Fibroblast of skin of abdomen (primary cell): ENCODE data around the gene ZNF688.
"Not testable (repeated sequence)": the region's sequence is repeated elsewhere in the genome, so short reads cannot be mapped to it uniquely, and the experiment has no call there.

Source experiments
- DNase-seq: peaks from one replicate; pipeline ENCODE4 v3.0.0-alpha.2; 2013

Gene ZNF688

GRCh38 chr16:30556125-30556473 lies 15.4 kb downstream of the ZNF688 start:
- no peak for DNase-seq

DNA sequence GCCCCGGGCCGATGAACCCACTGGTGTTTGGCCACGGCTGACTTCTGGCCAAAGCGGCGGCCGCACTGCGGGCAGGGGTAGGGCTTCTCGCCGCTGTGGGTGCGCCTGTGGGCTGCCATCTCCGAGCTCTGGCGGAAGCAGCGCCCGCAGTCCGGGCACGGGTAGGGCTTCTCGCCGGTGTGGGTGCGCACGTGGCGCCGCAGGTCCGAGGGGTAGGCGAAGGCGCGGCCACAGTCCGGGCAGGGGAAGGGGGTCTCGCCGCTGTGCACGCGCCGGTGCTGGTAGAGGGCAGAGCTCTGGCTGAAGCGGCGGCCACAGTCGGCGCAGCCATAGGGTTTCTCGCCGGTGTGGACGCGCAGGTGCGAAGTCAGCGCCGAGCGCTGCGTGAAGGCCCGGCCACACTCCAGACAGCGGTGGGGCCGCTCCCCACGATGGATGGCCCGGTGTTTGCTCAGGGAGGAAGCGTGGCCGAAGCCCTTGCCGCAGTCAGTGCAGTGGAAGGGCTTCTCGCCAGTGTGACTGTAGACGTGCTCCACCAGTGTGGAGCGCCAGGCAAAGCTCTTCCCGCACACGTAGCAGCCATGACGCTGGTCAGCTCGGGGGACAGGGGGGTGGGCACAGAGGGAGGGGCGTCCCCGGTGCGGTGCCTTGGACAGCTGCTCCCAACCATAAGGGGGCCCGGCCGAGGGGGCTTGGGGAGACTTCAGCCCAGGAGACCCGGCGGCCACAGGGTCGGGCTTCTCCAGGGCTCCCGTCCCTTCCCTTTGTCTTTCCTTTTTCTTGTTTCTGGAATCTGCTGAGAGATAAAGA lies 16.0 kb downstream of the ZNF688 start:
- DNase-seq: no peak

DNA sequence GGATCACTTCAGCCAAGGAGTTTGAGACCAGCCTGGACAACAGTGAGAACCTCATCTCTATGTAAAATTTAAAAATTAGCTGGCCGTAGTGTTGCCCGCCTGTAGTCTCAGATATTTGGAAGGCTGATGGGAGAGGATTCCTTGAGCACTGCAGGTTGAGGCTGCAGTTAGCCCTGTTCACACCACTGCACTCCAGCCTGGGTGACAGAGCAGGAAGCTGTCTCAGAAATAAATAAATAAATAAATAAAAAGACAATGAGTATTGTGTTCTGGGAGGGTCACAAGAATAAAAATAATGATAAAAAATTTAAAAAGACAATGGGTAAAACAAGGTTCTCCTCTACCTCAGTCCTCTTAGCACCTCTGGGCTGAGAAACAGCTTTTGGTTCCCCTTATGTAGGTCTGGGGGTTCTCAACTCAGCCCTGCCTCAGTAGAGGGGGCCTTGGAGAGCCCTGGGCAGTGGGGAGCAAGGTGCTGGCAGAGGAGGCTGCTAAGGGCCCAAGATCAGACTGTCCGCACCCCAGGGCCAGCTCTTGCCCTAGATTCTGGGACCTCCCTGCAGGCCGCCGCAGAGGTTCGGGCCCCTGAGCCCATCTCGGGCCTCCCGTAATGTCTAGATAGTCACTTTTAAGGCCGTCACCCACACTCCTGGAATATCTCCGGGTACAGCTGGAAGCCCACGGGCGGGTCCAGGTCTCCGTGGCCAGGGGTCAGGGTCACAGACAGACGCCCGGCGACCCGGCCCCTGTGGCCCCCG lies 16.8 kb downstream of the ZNF688 start:
- no peak for DNase-seq

DNA sequence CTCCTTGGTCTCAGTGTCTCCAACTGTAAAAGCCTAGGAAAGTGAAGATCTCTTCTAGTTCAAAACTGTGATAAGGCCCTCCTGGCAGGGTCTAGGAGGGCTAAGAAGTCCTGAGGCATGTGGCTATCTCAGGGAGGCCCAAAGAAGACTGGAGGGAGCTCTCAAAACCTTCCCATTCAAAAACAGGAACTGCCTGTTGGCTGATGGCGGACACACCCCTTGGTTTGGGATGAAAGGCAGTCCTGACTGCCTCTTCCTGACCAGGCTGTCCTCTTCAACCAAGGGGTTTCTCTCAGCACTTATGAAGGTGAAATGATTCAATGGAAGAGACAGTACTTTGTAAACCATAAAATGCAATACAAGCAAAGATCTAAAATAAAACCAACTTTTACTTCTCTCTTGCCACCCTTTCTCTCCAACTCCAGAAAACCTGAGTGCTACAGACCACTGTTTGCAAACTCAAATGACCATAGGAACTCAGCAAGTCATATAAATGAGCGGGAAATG lies 18.1 kb downstream of the ZNF688 start:
- no peak for DNase-seq

- no peak for DNase-seq
Measured at GRCh38 chr16:30552956-30553355, 18.6 kb downstream of the ZNF688 start.

GRCh38 chr16:30551781-30552180 lies 19.7 kb downstream of the ZNF688 start:
- no peak for DNase-seq

- DNase-seq: no peak
Measured at GRCh38 chr16:30548416-30549253, 22.9 kb downstream of the ZNF688 start.

GRCh38 chr16:30546115-30546514 lies 25.4 kb downstream of the ZNF688 start:
- no peak for DNase-seq

GRCh38 chr16:30543067-30543466 lies 28.4 kb downstream of the ZNF688 start:
- no peak for DNase-seq

DNA sequence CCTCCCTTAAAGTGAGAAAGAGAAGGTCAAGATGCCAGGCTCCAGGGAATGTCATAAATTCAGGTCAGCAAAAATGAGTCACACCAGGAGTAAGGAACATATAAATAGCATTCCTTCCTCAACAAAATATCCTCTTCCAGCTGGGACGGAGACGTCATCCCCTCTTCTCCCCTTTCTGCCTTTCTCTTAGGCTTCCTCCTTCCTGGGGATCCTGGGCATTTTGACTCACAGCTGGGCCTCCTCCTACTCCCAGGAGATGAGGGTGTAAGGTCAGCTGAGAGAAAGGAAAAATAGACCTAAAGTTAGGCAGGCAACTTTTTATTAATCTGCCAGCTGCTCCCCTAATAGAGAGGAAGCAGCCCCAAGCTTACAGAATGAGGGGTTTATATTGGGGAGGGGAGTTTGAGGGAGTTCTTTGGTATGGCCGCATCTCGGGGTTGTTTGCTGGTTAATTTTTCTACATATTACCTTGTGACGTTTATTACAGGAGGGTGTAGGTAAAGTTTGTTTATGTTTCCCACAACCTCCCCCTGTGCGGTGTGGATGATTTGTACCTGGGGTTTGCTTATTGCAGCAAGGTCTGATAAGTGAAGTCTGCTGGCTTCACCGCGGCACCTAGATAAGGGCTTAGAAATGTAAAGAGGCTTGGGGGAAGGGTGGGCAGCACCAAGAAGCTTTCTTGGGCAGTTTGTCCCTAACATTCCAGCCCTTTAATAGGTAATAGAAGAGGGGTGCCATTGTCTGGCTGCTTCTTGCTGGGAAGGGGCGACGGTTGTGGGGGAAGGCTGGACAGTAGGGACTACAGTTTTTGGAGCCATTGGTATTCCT lies 29.8 kb downstream of the ZNF688 start:
- peak; percentile 57 for DNase-seq

DNA sequence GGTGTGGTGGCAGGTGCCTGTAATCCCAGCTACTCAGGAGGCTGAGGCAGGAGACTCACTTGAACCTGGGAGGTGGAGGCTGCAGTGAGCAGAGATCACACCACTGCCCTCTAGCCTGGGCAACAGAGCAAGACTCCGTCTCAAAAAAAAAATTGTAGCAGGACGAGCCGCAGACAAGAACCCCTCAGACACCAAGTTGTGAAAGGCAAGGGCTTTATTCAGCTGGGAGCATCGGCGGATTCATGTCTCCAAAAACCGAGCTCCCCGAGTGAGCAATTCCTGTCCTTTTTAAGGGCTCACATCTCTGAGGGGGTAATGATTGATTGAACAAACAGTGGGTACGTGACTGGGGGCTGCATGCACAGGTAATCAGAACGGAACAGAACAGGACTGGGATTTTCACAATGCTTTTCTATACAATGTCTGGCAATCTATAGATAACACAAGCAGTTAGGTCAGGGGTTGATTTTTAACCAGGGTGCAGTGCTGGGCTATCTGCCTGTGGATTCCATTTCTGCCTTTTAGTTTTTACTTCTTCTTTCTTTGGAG lies 30.5 kb downstream of the ZNF688 start:
- not testable (repeated sequence) for DNase-seq

GRCh38 chr16:30539986-30540526 lies 31.5 kb downstream of the ZNF688 start:
- not testable (repeated sequence) for DNase-seq

DNA sequence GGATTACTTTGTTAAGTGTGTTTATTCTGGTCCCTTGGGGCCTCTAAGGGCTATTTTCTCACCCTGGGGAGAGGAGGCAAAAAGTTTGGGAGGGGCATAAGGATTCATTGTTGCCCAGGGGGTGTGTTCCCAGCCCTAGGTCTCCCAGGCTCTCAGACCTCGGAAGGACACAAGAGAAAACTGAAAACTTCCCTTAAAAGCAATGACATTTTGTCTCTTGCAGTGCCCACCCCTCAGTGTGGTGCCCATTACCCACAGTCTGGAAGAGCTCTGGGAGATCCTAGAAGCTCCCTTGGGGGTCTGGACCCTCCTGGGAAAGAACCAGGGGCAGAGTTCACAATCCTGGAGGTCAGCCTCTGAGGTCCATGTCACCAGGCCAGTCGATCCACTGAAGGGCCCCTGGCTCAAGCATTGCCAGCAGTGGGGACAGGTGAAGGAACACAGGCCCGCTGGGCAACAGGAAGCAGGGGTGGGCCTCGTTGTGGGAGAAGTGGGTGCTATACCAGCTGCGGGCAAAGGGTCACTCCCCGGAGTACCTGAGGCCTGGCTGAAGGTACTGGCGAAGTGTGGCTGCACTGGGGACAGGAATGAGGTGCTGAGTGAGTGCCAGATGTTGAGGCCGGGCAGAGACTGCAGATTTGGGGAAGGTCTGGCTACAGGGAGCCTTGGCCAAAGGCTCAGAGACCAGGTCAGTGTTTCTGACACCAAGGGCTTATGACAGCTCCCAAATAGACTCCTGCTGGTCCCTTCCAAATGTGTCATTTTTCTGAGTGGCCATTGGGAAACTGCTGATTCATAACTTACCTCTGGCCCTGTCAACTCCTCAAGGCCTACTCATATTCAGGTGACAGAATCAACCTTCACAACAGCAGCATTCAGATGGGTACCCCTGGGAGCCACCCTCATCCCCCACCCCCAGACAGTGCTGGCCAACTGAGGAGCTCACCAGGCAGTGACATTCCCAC lies 32.2 kb downstream of the ZNF688 start:
- DNase-seq: no peak

- DNase-seq: not testable (repeated sequence)
Measured at GRCh38 chr16:30536391-30537024, 35.0 kb downstream of the ZNF688 start.

GRCh38 chr16:30535777-30536190 lies 35.7 kb downstream of the ZNF688 start:
- DNase-seq: peak; percentile 76

GRCh38 chr16:30535106-30535776 lies 36.3 kb downstream of the ZNF688 start:
- DNase-seq: peak; percentile 5

- DNase-seq: peak; percentile 83
Measured at GRCh38 chr16:30534368-30535105, 37.0 kb downstream of the ZNF688 start, which contains the start of gene ZNF747. ZNF747 (minus strand) TSS chr16:30534858; CDS start chr16:30534679, 179 bp downstream.

GRCh38 chr16:30533748-30534367 lies 37.7 kb downstream of the ZNF688 start:
- DNase-seq: no peak
